ACC112 (cell line): ENCODE results near the gene AGAP1.

ENCODE experiments used
- H2AFZ ChIP-seq: fragments of 200-600 bp; sonication (generic); one replicate; pipeline ENCODE4 v1.6.0; 2017; ENCODE audit warnings: antibody characterized with exemption, low read length; ENCODE audit not compliant: unreplicated experiment
- H3K27ac ChIP-seq: fragments of 200-600 bp; sonication (generic); 2 replicates; pipeline ENCODE4 v1.5.1; 2014; ENCODE audit warnings: low read depth, mild to moderate bottlenecking, antibody characterized with exemption, low read length, moderate library complexity
- H3K27me3 ChIP-seq: fragments of 200-600 bp; sonication (generic); 2 replicates; pipeline ENCODE4 v1.6.1; 2014; ENCODE audit warnings: mild to moderate bottlenecking, antibody characterized with exemption, low read length, moderate library complexity, mixed read lengths; ENCODE audit not compliant: insufficient read depth
- H3K36me3 ChIP-seq: fragments of 200-600 bp; sonication (generic); 2 replicates; pipeline ENCODE4 v1.6.1; 2016; ENCODE audit warnings: mild to moderate bottlenecking, antibody characterized with exemption, low read length, moderate library complexity, mixed read lengths; ENCODE audit not compliant: insufficient read depth
- H3K4me1 ChIP-seq: fragments of 200-600 bp; sonication (generic); one replicate; pipeline ENCODE4 v1.6.1; 2016; ENCODE audit warnings: low read length, mixed read lengths; ENCODE audit not compliant: insufficient read depth, unreplicated experiment, control insufficient read depth
- H3K4me3 ChIP-seq: fragments of 200-600 bp; sonication (generic); 2 replicates; pipeline ENCODE4 v1.5.1; 2014; ENCODE audit warnings: mild to moderate bottlenecking, low read depth, low read length
- H3K79me2 ChIP-seq: fragments of 200-600 bp; sonication (generic); one replicate; pipeline ENCODE4 v1.6.0; 2016; ENCODE audit warnings: low read length; ENCODE audit not compliant: control insufficient read depth, unreplicated experiment, insufficient read depth

The AGAP1 gene

DNA sequence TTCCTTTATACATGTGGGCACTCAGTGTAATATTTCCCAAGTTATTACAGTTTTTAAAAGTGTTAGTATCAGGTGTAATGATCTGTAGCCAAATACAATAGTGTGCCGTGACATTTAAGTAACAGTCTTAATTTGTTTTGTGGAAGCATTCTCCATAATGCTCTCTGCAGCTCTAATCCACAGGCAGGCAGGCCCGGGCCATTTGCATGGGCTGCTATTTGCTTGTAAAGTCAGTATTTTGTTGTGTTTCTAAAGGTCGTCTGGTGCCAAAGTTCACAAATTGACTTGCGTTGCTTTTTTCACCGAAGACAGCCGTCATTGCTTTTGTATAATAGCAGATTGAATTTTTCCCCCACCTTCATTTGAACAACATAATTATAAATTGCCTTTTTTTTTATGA is 521.3 kb downstream of the AGAP1 start:
- H2AFZ ChIP-seq = no peak overlapping the region
- H3K4me3 ChIP-seq = no peak overlapping the region
- H3K36me3 ChIP-seq = no peaks in the 10 kb centered on the region
- no peaks in the 10 kb centered on the region for H3K79me2 ChIP-seq
- no peaks in the 10 kb centered on the region for H3K4me1 ChIP-seq
- H3K27ac ChIP-seq = no peak overlapping the region
- H3K27me3 ChIP-seq = no peaks in the 10 kb centered on the region

DNA sequence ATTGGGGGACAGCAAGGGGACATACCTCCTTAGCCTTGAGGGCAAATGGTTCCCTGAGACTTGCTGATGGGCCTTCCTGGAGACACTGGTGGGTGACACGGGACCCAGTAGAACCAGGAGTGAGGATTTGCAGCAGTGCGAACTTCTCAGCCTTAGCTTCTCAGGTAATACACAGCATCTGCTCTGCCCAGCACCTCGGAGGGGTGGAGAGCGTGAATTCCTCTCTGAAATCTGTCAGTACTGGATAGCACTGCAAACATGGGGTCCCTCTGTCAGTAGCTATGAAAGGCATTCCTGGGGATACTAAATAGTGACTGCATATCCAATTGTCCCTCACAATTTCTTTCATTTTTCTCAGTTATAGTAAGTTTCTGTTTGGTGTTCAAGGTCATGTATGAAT is 522.7 kb downstream of the AGAP1 start:
- Histone ChIP-seq H2AFZ (no peak overlapping the region), H3K36me3 (no peaks in the 10 kb centered on the region), H3K27me3 (no peaks in the 10 kb centered on the region), H3K79me2 (no peaks in the 10 kb centered on the region), H3K27ac (no peak overlapping the region), H3K4me3 (no peak overlapping the region), H3K4me1 (no peaks in the 10 kb centered on the region)

DNA sequence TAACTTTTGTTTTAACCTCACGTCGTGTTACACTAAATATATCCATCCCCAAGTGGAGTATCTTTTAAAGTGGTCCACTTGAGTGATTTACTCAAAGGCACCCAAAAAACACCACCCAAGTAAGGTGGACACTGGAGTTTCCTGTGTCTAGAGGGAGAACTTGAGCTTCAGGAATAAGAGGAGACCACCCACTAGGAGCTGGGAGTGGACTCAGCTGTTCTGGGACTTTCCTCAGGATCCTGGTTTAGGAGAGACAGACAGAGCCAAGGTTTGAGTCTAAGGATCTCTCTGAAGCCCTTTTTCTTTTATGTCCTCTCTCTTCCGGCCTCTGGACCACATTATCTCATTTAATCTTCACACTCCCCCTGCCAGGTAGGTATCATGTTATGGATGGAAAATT is 523.6 kb downstream of the AGAP1 start:
- H3K27ac ChIP-seq = no peak overlapping the region
- no peaks in the 10 kb centered on the region for H3K27me3 ChIP-seq
- H3K4me1 ChIP-seq = no peaks in the 10 kb centered on the region
- no peaks in the 10 kb centered on the region for H3K79me2 ChIP-seq
- H2AFZ ChIP-seq = no peak overlapping the region
- H3K4me3 ChIP-seq = no peak overlapping the region
- H3K36me3 ChIP-seq = no peaks in the 10 kb centered on the region

- no peak overlapping the region for H3K27ac ChIP-seq
- H3K4me3 ChIP-seq = no peak overlapping the region
- no peaks in the 10 kb centered on the region for H3K4me1 ChIP-seq
- H2AFZ ChIP-seq = no peak overlapping the region
- no peaks in the 10 kb centered on the region for H3K79me2 ChIP-seq
- no peaks in the 10 kb centered on the region for H3K36me3 ChIP-seq
- H3K27me3 ChIP-seq = no peaks in the 10 kb centered on the region
These were observed 525.6 kb downstream of the AGAP1 start for GRCh38 chr2:236019434-236019833.

DNA sequence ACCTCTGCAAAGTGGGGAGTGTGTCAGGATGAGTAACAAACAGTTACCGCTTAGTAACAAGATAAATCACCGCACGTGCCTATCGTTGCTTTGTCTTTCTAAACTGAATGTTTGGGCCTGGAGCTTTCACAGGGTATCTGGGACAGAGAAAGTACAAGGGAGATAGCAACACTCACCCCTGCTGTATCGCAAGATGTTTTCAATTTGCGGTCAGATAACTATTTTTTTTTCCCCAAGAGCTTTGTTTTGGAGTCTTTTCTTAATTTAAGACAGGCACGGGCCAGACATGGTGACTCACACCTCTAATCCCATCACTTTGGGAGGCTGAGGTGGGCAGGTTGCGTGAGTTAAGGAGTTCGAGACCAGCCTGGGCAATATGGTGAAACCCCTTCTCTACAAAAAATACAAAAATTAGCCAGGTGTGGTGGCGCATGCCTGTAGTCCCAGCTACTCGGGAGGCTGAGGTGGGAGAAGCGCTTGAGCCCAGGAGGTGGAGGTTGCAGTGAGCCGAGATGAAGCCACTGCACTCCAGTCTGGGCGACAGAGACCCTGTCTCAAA is 527.7 kb downstream of the AGAP1 start:
- Histone ChIP-seq H2AFZ (no peak overlapping the region), H3K79me2 (no peaks in the 10 kb centered on the region), H3K4me1 (no peaks in the 10 kb centered on the region), H3K4me3 (no peak overlapping the region), H3K27ac (no peak overlapping the region), H3K27me3 (no peaks in the 10 kb centered on the region), H3K36me3 (no peaks in the 10 kb centered on the region)

DNA sequence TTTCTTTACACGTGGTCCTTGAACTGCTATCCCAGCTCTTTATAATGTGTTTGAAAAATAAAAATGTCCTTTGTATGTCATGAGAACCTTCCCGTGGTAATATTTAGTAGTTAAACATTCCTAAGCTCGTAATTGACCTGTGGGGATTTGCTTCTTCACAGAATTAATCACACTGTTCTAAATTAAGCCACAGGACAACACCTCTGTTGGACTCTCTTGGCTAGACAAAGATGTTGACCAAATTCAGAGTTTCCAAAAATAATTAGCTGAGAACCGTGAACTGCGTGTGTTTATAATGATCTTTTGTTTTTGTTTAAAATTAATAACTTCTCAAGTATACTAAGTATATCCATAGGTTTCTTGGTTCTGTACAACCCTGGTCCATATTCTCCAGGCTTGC is 528.3 kb downstream of the AGAP1 start:
- no peaks in the 10 kb centered on the region for H3K4me1 ChIP-seq
- no peaks in the 10 kb centered on the region for H3K36me3 ChIP-seq
- H3K79me2 ChIP-seq = no peaks in the 10 kb centered on the region
- H3K4me3 ChIP-seq = no peak overlapping the region
- H3K27ac ChIP-seq = no peak overlapping the region
- no peaks in the 10 kb centered on the region for H3K27me3 ChIP-seq
- H2AFZ ChIP-seq = no peak overlapping the region

DNA sequence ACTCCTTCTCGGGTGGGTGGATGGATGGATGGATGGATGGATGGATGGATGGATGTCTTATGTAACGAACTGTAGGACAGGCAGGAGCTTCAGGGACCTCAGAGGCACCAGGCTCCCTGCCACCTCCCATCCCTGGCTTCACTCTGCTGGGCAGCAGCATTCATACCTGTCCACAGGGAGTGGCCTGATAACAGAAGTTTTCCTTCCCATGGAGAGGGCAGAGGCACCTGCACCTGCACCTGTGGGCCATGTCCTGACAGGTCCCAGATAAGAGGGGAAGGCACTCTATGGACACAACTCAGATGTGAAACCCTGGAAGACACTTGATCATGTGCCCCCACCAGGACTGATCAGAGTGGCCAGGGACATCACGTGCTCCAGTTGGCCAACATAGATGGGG is 532.0 kb downstream of the AGAP1 start:
- Histone ChIP-seq H3K27me3 (no peaks in the 10 kb centered on the region), H3K4me3 (no peak overlapping the region), H2AFZ (no peak overlapping the region), H3K27ac (no peak overlapping the region), H3K36me3 (no peaks in the 10 kb centered on the region), H3K79me2 (no peaks in the 10 kb centered on the region), H3K4me1 (no peaks in the 10 kb centered on the region)

GRCh38 chr2:236026841-236027240 is 533.0 kb downstream of the AGAP1 start:
- Histone ChIP-seq H3K36me3 (no peaks in the 10 kb centered on the region), H3K27me3 (no peaks in the 10 kb centered on the region), H3K79me2 (no peaks in the 10 kb centered on the region), H3K4me3 (no peak overlapping the region), H2AFZ (no peak overlapping the region), H3K4me1 (no peaks in the 10 kb centered on the region), H3K27ac (no peak overlapping the region)

DNA sequence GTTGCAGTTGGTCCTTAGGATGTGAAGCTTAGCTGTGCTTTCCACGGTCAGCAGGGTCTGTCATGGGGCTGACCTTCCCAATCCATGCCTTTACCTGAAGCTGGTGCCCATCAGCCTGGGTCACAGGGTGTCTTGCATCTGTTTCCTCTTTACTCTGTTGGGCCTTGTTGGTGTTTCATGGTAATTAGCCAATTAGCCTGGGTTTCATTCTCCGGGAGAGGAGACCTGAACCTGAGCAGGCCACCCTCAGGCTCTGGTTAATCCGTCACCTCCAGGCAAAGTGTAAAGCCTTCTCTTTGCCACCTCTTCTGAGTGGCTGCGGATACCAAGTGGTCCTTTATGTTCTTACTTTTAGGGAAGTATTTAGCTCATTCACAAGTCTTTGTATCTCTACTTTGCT is 534.2 kb downstream of the AGAP1 start:
- Histone ChIP-seq H3K79me2 (no peaks in the 10 kb centered on the region), H2AFZ (no peak overlapping the region), H3K27ac (no peak overlapping the region), H3K27me3 (no peaks in the 10 kb centered on the region), H3K4me3 (no peak overlapping the region), H3K36me3 (no peaks in the 10 kb centered on the region), H3K4me1 (no peaks in the 10 kb centered on the region)

GRCh38 chr2:236033462-236033861 is 539.6 kb downstream of the AGAP1 start:
- Histone ChIP-seq H3K27ac (no peak overlapping the region), H3K4me3 (no peak overlapping the region), H3K4me1 (no peaks in the 10 kb centered on the region), H3K79me2 (no peaks in the 10 kb centered on the region), H3K36me3 (no peaks in the 10 kb centered on the region), H3K27me3 (no peaks in the 10 kb centered on the region), H2AFZ (no peak overlapping the region)

GRCh38 chr2:236034974-236035373 is 541.1 kb downstream of the AGAP1 start:
- Histone ChIP-seq H2AFZ (no peak overlapping the region), H3K27me3 (no peaks in the 10 kb centered on the region), H3K27ac (no peak overlapping the region), H3K4me1 (no peaks in the 10 kb centered on the region), H3K4me3 (no peak overlapping the region), H3K36me3 (no peaks in the 10 kb centered on the region), H3K79me2 (no peaks in the 10 kb centered on the region)
